ENCODE results near the gene BLACAT1. TPM values are rescaled to one million over a fixed set of nuclear protein-coding genes. Genes with fewer than 3 reads are reported as not detected.

The BLACAT1 gene
- total and polyA plus RNA-seq, 2 of the 13 experiments (the other 11 are each of a cell fraction or from before 2014, with no cell fraction given) = 1.2 to 2.8 TPM

DNA sequence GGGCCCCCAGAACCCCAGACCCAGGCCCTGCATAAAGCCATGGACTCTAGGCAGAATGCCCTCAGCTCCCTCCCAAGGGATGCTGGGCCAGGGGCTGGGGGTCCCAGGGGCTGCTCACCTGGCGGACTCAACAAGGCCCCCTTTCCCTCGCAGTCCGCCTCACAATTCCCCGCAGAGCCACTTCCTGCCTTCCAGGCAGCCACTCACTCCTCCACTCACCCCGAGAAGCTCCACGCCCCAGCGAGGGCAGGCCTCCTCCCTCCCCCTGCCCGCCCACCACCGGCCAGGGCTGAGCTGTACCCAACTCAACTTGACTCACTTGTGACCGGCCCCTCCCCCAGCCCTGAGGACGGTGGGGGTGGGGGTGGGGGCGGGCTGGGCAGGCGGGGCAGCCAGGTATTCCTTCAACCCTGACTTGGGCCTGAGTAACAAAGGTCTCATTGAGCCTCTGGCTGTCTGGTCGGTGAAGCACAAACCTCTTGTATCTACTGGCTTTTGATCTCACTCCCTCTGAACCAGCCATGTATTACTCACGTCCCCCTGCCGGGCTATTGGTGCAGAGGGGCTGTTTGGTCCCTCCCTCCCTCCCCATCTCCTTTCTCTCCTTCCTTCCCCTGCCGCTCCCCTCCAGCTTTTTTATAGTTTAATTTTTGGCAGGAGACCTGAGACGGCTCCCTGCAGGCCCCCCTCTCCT, 5.9 kb downstream of the BLACAT1 start (continued):
- no peak; the same call in 1 of the 2 replicates for TF ChIP-seq ARID4A (CRISPR knock-in tag; IDR thresholded peaks at IDR 0.05; ENCODE audit: borderline replicate concordance)
- no peak for TF ChIP-seq ZNF598 (CRISPR knock-in tag; IDR thresholded peaks at IDR 0.05; ENCODE audit: borderline replicate concordance)
- no peak for TF ChIP-seq FOXA1 (IDR thresholded peaks at IDR 0.05)
- TF ChIP-seq FOXA1 (CRISPR knock-in tag; IDR thresholded peaks at IDR 0.05) = no peak
- peak; percentile 39; the same call in 1 of the 2 replicates for TF ChIP-seq RARA (CRISPR knock-in tag; IDR thresholded peaks at IDR 0.05)
- TF ChIP-seq ZUFSP (CRISPR knock-in tag; IDR thresholded peaks at IDR 0.05; ENCODE audit: borderline replicate concordance) = no peak
- TF ChIP-seq NFRKB (IDR thresholded peaks at IDR 0.05) = no peak
- TF ChIP-seq ZNF724P (CRISPR knock-in tag; IDR thresholded peaks at IDR 0.05; ENCODE audit: borderline replicate concordance) = no peak
- no peak for TF ChIP-seq HOXD1 (CRISPR knock-in tag; IDR thresholded peaks at IDR 0.05)
- TF ChIP-seq, protein P1, sequence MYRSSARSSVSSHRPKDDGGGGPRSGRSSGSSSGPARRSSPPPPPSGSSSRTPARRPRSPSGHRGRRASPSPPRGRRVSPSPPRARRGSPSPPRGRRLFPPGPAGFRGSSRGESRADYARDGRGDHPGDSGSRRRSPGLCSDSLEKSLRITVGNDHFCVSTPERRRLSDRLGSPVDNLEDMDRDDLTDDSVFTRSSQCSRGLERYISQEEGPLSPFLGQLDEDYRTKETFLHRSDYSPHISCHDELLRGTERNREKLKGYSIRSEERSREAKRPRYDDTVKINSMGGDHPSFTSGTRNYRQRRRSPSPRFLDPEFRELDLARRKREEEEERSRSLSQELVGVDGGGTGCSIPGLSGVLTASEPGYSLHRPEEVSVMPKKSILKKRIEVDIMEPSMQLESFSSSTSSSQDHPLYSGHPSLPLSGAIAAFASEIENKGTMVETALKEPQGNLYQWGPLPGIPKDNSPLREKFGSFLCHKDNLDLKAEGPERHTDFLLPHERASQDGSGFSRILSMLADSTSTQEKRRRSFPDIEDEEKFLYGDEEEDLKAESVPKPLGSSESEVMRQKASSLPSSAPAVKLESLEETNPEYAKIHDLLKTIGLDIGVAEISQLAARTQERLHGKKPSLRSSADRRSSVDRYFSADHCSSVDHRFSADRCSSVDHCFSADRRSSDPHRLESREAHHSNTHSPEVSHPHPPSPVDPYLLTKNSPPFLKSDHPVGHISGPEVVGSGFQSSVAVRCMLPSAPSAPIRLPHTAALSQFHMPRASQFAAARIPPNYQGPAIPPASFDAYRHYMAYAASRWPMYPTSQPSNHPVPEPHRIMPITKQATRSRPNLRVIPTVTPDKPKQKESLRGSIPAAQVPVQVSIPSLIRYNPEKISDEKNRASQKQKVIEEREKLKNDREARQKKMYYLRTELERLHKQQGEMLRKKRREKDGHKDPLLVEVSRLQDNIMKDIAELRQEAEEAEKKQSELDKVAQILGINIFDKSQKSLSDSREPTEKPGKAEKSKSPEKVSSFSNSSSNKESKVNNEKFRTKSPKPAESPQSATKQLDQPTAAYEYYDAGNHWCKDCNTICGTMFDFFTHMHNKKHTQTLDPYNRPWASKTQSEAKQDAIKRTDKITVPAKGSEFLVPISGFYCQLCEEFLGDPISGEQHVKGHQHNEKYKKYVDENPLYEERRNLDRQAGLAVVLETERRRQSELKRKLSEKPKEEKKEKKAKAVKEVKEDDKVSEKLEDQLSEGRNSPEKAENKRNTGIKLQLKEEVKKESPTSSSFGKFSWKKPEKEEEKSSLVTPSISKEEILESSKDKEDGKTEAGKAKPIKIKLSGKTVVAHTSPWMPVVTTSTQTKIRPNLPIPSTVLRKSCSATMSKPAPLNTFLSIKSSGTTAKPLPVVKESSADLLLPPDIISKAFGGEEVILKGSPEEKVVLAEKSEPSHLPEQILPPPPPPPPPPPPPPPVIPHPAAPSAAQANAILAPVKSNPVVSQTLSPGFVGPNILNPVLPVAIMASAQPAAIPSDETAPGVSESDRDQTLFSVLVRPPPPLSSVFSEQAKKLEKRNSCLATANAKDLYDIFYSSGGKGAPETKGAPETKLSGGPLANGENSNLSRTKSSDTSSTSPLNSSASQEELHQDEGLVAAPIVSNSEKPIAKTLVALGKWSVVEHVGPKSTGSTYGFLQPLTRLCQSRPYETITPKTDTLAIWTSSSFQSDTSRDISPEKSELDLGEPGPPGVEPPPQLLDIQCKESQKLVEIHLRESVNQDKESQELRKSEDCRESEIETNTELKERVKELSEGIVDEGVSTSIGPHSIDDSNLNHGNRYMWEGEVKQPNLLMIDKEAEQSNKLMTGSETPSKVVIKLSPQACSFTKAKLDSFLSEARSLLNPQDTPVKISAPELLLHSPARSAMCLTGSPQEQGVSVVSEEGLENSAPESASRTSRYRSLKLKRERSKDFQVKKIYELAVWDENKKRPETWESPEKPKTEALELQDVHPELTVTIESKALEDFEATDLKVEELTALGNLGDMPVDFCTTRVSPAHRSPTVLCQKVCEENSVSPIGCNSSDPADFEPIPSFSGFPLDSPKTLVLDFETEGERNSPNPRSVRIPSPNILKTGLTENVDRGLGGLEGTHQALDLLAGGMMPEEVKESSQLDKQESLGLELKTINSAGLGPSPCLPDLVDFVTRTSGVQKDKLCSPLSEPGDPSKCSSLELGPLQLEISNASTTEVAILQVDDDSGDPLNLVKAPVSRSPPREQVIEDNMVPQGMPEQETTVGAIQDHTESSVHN (CRISPR knock-in tag; IDR thresholded peaks at IDR 0.05) = no peak
- no peak for TF ChIP-seq HNRNPK (IDR thresholded peaks at IDR 0.05; ENCODE audit: low read depth, low read length, poor library complexity, severe bottlenecking)
- TF ChIP-seq AHR (CRISPR knock-in tag; IDR thresholded peaks at IDR 0.05) = no peak

All from HepG2 (cell line).